ENCODE data around the gene TNFSF13.

Gene TNFSF13

GRCh38 chr17:7538891-7539545 lies 19.5 kb upstream of the TNFSF13 start:
- Histone ChIP-seq H3K4me1 (ENCODE audit: low read length) (peaks cover under 1% of the 10 kb centered on the region), H3K9me3 (ENCODE audit: insufficient read depth, low read length) (no peaks in the 10 kb centered on the region), H2AFZ (ENCODE audit: low read depth, low read length) (no peak overlapping the region), H3K27ac (ENCODE audit: low read length) (no peak overlapping the region), H3K36me3 (replicated peaks; ENCODE audit: low read depth, low read length) (no peaks in the 10 kb centered on the region), H4K20me1 (ENCODE audit: insufficient read depth, low read length) (no peaks in the 10 kb centered on the region), H3K79me2 (ENCODE audit: low read length) (no peaks in the 10 kb centered on the region), H3K9ac (ENCODE audit: low read length) (no peak overlapping the region), H3K4me3 (ENCODE audit: low read length) (no peak overlapping the region), H3K27me3 (ENCODE audit: low read depth, low read length) (peaks cover 6% of the 10 kb centered on the region; the same call in 1 of the 2 replicates), H3K4me2 (ENCODE audit: low read length) (no peak overlapping the region)
- TF ChIP-seq CTCF (IDR thresholded peaks at IDR 0.05; ENCODE audit: low read depth, low read length) (no peak), EZH2phosphoT487 (IDR thresholded peaks at IDR 0.05; ENCODE audit: low read depth) (no peak)

DNA sequence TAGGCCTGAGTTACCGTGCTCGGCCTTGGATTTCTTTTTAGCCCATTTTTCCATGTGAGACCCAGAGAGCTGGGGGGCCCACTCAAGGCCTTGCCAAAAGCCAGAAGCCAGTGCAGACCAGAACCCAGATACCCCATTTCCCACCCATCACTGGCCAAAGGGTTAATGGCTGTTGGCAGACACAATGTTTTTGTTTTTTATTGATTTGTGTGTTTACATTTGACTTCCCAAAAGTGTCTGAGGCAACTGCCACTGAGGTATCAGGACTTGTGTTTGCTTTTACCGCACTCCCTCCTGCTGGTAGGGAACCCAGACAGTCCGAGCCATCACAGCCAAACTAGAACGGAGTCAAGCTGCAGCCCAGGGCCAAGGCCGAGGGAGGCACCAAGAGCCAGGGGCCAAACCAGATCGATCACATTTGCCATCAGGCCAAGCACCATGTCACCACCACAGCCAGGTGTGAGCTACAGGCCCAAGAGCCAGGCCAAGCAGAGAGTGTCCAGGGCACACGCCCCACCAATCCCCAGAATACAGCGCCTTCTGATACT lies 17.4 kb upstream of the TNFSF13 start:
- H3K4me1 ChIP-seq (ENCODE audit: low read length): peaks cover 8% of the 10 kb centered on the region
- H3K79me2 ChIP-seq (ENCODE audit: low read length): no peaks in the 10 kb centered on the region
- no peaks in the 10 kb centered on the region for H3K36me3 ChIP-seq (replicated peaks; ENCODE audit: low read depth, low read length)
- no peaks in the 10 kb centered on the region for H3K9me3 ChIP-seq (ENCODE audit: insufficient read depth, low read length)
- no peak overlapping the region for H3K27ac ChIP-seq (ENCODE audit: low read length)
- TF ChIP-seq EZH2phosphoT487 (IDR thresholded peaks at IDR 0.05; ENCODE audit: low read depth): no peak
- TF ChIP-seq CTCF (IDR thresholded peaks at IDR 0.05; ENCODE audit: low read depth, low read length): no peak
- no peak overlapping the region for H3K4me2 ChIP-seq (ENCODE audit: low read length)
- no peak overlapping the region for H3K4me3 ChIP-seq (ENCODE audit: low read length)
- no peak overlapping the region for H3K9ac ChIP-seq (ENCODE audit: low read length)
- no peaks in the 10 kb centered on the region for H4K20me1 ChIP-seq (ENCODE audit: insufficient read depth, low read length)
- no peak overlapping the region for H2AFZ ChIP-seq (ENCODE audit: low read depth, low read length)
- H3K27me3 ChIP-seq (ENCODE audit: low read depth, low read length): peaks cover 8% of the 10 kb centered on the region; the same call in 1 of the 2 replicates

DNA sequence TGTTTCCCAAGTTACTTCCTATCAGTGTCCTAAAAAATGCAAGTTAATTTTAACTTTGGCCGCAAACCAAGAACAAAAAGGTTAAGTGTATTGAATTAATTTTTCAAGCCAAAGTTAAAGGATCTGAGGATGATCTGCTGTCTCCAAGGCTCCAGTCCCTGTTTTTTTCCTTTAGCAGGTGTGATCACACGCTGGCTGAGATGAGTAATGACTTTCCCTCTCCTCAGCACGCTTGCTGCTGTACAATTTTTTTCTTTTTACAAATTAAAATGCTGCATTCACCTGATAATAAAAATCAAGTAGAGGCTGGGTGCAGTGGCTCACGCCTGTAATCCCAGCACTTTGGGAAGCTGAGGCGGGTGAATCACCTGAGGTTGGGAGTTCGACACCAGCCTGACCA lies 13.6 kb upstream of the TNFSF13 start:
- TF ChIP-seq EZH2phosphoT487 (IDR thresholded peaks at IDR 0.05; ENCODE audit: low read depth) (no peak), CTCF (IDR thresholded peaks at IDR 0.05; ENCODE audit: low read depth, low read length) (no peak)
- Histone ChIP-seq H3K36me3 (replicated peaks; ENCODE audit: low read depth, low read length) (no peaks in the 10 kb centered on the region), H3K27ac (ENCODE audit: low read length) (no peak overlapping the region), H3K9ac (ENCODE audit: low read length) (no peak overlapping the region), H2AFZ (ENCODE audit: low read depth, low read length) (no peak overlapping the region), H3K79me2 (ENCODE audit: low read length) (no peaks in the 10 kb centered on the region), H3K9me3 (ENCODE audit: insufficient read depth, low read length) (no peaks in the 10 kb centered on the region), H4K20me1 (ENCODE audit: insufficient read depth, low read length) (no peaks in the 10 kb centered on the region), H3K4me2 (ENCODE audit: low read length) (no peak overlapping the region), H3K4me3 (ENCODE audit: low read length) (no peak overlapping the region), H3K4me1 (ENCODE audit: low read length) (peaks cover 12% of the 10 kb centered on the region), H3K27me3 (ENCODE audit: low read depth, low read length) (peaks cover 8% of the 10 kb centered on the region; the same call in 1 of the 2 replicates)

- Histone ChIP-seq H3K27me3 (ENCODE audit: low read depth, low read length) (peaks cover 3% of the 10 kb centered on the region; the same call in 1 of the 2 replicates), H3K4me1 (ENCODE audit: low read length) (peaks cover 36% of the 10 kb centered on the region), H3K27ac (ENCODE audit: low read length) (no peak within 1 kb of the TSS), H3K79me2 (ENCODE audit: low read length) (no peaks in the 10 kb centered on the region), H3K9me3 (ENCODE audit: insufficient read depth, low read length) (no peaks in the 10 kb centered on the region), H3K4me3 (ENCODE audit: low read length) (peak within 1 kb of the TSS; percentile 86), H2AFZ (ENCODE audit: low read depth, low read length) (peak within 1 kb of the TSS; percentile 61), H3K36me3 (replicated peaks; ENCODE audit: low read depth, low read length) (no peaks in the 10 kb centered on the region), H3K9ac (ENCODE audit: low read length) (peak within 1 kb of the TSS; percentile 74), H4K20me1 (ENCODE audit: insufficient read depth, low read length) (no peaks in the 10 kb centered on the region), H3K4me2 (ENCODE audit: low read length) (peak within 1 kb of the TSS; percentile 63)
- no peak for TF ChIP-seq EZH2phosphoT487 (IDR thresholded peaks at IDR 0.05; ENCODE audit: low read depth)
- TF ChIP-seq CTCF (IDR thresholded peaks at IDR 0.05; ENCODE audit: low read depth, low read length): no peak
Measured at GRCh38 chr17:7548585-7549400, 9.8 kb upstream of the TNFSF13 start, which contains the start of gene TNFSF12. Gene TNFSF12 (plus strand): TSS chr17:7549058. CDS start chr17:7549154, 96 bp downstream.
